Omental fat pad (tissue), 4 donors: Measurements from ENCODE around the gene GPM6B. TPM values are rescaled to one million over a fixed set of nuclear protein-coding genes. Genes with fewer than 3 reads are reported as not detected.

Experiments
- ATAC-seq: fragments of 150-250 bp; one replicate; pipeline ENCODE4 v1.9.1; 2016; ENCODE audit warnings: mild to moderate bottlenecking, moderate library complexity; ENCODE audit not compliant: low FRiP score
- DNase-seq: peaks from one replicate; pipeline ENCODE4 v3.0.0-alpha.2; 2019; ENCODE audit warnings: low spot score
- CTCF ChIP-seq, 3 donors: fragments of 450-650 bp; IDR thresholded peaks; one replicate each; pipeline ENCODE4 v1.5.1; 2016 to 2017; ENCODE audit warnings: antibody characterized with exemption in 3 of 3, mild to moderate bottlenecking in 3 of 3, moderate library complexity in 2 of 3
- total RNA-seq, 4 donors: library from RNA; depleted of rRNA; stranded (reverse); fragments of >200 nt; gene quantifications; one replicate each; pipeline ENCODE4 v1.1.0, GENCODE V29; 2016

The GPM6B gene
- total RNA-seq, 4 donors from 2014 or later = 1.4 to 9.1 (median 6.5) TPM

DNA sequence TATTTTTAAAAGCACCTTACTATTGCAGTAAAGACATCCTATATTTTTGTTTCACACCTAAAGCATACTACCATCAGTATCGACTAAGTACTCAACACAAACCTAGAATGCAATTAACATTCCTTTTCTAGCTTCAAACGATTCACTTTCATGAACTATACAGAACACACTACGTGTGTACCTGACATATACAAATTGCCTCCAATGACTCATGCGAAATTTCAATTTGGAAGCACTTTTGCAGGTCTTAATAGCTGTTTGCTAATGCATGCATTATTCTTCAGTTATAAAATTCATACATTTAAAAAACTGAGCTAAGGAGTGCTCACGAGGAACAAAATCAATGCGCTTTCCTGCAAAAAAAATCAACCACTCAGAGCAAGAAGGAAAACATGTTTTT lies 19.7 kb upstream of the GPM6B start:
- DNase-seq (no peak), ATAC-seq (no peak)
- no peak for TF ChIP-seq CTCF (IDR thresholded peaks at IDR 0.05)

- ATAC-seq (no peak), DNase-seq (no peak)
- TF ChIP-seq CTCF (IDR thresholded peaks at IDR 0.05) = no peak
Observed at GRCh38 chrX:13835825-13836224, 18.9 kb upstream of the GPM6B start.

DNA sequence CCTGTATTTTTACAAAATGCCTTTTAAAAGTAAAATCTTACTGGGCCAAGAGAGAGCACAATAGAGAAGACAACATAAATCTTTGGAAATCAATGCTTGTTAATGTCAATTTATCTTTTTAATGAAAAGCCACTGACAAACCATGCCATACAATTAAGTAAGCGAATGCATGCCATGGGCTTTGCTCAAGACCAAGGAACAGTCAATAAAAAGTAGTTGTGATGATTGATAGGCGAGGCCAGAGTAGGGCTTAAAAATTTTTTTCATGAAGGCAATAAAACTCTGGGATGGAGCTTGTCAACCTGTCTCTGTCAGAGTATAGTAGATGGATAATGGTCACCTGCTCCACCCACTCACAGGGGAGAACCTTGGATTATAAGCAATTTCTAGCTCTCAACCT lies 17.5 kb upstream of the GPM6B start:
- ATAC-seq (no peak), DNase-seq (no peak)

DNA sequence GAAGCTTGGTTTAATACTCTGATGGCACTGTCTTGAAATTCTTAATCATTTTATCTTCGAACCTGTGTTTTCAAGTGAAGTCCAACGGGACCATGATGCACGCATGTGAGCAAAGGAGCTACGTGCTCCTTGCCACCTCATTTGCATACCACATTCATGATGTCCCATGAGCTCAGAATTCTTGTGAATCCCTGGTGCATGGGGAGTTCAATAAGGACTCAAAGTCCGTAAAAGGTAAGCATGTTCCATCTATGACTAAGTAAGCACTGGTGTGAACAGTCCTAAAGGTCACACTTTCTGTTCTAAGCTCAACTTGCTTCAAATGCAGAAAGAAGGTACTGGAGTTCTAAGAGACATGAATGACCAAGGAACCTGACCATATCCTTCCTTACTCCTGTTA lies 13.1 kb upstream of the GPM6B start:
- TF ChIP-seq CTCF (IDR thresholded peaks at IDR 0.05) = no peak
- no peak for ATAC-seq

More for the DNA sequence above, 17.5 kb upstream of the GPM6B start:
- no peak for TF ChIP-seq CTCF (IDR thresholded peaks at IDR 0.05)

DNA sequence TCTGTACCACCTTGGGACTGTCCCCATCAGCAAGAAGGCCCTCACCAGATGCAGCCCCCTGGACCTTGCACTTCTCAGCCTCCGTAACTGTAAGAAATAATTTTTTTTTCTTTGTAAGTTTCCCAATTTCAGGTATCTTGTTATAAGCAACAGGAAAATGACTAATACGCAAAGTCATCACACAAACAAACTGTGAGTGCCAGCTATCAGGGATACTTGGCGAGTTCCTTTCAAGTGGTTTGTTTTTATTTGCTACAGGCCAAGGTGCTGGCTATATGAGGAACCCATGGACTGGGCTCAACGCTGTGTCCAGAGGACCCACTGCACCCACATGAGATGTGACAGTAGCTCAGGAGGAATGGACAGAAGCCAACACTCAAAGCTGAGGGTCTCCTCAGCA lies 11.5 kb upstream of the GPM6B start:
- ATAC-seq = no peak
- no peak for TF ChIP-seq CTCF (IDR thresholded peaks at IDR 0.05)
- no peak for DNase-seq

More for the DNA sequence above, 13.1 kb upstream of the GPM6B start:
- DNase-seq = no peak

DNA sequence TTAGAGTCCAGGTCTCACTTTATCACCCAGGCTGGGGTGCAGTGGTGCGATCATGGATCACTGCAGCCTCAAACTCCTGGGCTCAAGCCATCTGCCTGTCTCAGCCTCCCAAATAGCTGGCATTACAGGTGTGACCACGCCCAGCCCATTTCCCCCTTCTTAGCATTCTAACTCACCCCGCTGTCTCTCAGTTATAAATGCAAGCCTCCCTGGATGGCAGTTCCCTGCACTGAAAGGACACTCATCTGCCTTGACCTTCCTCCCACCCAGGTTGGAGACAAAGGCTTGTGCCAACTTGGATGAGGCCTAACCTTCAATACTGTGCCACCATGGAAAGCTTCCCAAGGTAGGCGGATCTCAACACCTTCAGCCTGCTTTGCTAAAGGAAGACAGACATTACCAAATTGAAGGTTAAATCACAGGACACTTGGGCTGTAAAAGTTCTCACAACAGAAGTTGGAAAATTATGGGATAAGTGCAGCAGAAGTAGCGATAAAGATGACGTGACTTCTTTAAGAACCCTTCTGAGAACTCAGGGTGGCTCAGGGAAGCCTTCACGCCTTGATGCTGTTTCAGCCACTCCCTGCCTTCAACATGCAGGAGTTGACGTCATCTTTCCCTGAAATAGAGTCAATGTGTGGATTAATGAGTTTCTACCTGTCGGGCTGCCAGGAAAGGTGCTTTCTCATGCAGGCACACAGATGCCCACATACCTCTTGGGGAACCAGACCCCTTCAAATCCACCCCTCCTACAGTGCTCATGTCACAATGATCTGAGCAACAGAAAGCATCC lies 10.6 kb upstream of the GPM6B start:
- TF ChIP-seq CTCF (IDR thresholded peaks at IDR 0.05) = no peak
- DNase-seq (no peak), ATAC-seq (peak; percentile 73)

- DNase-seq (no peak), ATAC-seq (no peak)
- TF ChIP-seq CTCF (IDR thresholded peaks at IDR 0.05) = no peak
Observed at GRCh38 chrX:13826770-13827169, 9.9 kb upstream of the GPM6B start.
